Measurements from ENCODE around the gene GPR183.
A peak's percentile ranks its signal among the peaks of the same experiment; 100 is the strongest.

GPR183 gene

DNA sequence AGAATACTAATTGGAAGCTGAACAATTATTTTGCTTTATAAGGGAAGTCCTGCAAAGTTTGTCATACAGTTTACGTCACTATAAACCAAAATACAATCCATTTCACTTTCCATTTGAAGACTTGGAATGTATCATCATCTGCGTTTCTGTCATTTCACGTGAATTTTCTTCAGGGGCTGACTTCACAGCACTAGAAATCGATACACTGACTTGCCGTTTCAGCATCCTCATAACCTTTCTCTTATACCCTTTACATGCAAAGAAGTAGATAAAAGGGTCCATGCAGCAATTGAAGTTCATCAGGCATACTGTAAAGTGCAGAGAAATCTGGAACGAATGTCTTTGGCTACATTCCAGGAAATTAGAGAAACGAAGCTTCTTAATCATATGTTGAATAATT is 12.2 kb downstream of the GPR183 start:
- DNase-seq (ENCODE audit: low read depth), result no peak

DNA sequence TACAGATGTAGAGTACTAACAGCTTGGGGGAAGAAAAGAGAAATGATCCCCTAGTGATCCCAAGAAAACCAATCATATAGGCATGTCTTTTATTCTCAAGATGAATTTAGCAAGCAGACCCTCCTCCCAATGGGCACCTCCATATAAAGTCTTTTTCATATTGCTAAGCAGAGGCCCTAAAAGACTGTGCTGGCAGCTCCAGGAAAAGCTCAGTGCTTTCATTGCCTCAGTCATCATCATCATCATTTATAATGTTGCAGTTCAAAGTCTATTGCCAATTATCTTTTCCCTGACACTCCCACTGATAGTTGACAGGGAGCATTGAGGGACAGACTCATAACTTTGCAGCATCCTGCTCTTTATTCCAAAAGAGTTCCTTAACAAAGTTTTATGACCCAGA is 13.0 kb downstream of the GPR183 start:
- DNase-seq (ENCODE audit: low read depth), result no peak

DNA sequence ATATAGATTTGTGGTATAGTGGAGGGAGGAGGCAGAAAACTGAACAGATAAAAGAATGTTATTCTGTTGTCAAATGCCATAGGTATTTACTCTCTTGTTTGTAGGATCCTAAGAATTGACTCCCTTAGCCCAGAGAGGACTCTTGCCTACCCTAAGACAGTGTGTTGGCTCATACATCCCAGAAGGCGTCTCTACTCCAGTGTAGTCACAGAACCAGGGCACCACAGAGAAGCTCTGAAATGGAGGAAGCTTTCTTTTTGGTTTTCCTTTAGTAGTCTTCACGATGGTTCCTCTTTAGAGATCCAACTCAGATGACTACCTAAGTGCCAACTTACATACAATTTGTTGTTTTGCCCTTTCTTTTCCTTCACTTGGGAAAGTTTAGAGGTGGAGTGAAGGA is 14.0 kb downstream of the GPR183 start:
- no peak for DNase-seq (ENCODE audit: low read depth)

DNA sequence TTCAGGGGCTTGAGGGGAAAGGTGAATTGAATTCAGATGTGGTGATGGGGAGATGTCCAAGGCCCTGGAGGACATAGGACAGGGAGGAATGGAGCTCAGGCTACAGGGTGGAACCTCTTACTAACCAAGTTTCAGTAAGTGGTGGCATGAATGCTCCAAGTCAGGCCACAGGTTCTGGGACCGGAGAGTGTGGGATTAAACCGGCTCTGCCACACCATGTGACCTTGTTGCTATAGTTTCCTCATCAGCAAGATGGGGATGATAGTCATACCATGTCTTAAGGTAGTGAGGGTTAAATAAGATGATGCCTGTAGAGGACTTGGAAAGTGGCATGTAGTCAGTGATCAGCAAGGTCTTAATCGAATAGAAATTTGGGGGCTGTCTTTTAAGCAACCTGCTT is 16.3 kb downstream of the GPR183 start:
- no peak for DNase-seq (ENCODE audit: low read depth)

DNA sequence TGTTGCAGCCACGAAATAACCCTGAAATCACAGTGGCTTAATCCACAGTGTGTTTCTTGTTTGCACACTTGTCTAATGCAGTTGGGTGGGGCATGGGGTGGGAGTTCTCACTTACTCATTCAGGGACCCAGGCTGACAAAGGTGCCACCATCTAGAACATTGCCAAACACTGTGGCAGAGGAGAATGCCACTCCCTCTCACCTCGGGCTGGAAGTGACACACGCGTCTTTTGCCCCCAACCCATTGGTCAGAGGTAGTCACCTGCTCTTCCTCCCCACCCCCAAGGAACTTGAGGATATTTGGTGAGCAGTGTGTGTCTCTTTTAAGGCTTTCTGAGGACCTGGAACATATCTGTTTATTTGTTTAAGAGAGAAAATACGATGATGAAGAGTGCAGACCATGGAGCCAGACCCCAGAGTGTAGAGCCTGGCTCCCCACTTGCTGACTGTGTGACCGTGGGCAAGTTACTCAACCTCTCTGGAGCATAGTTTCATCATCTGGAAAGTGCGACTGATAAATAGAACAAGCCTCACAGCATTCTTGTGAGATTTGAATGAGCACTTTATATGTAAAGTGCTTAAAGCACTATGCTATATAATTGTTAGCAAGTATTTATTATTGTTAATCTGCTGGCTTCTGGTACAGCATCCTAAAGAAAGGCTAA is 17.4 kb downstream of the GPR183 start:
- DNase-seq (ENCODE audit: low read depth), result no peak

DNA sequence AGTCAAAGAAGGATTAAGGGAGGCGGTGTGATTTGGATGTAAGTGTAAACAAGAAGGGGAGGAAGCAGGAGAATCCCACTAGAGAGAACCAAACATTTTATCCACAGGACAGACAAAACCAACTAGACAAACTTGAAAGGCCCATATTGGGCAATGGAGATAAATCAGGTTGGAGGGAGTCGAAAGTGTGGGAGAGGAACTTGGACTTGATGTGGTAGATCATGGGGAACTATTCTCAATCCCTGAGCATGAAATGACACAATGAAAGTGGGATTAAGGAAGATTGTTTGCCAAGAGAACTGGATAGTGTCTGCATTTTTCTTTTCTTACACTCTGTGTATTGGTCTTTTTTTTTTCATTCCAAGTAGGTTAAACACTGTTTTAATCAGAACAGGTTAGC is 17.9 kb downstream of the GPR183 start:
- no peak for DNase-seq (ENCODE audit: low read depth)

DNA sequence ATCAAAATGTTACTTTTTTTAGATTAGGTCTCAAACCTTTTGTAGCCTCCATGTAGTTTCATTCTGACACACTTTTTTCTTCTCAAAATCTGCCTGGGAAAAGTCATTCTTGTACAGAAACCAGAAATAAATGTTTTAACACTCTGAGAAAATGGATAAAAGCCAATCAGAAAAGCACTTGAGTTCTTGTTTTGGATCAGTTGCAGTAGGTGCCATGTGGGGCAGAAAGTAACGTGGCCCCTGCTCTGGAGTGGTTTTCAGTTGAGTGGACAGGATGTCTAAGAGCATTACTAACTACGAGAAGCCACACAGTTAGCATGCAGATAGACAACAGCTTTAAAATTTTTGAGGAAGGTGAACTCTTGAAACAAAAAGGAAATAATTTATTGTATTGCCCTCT is 19.1 kb downstream of the GPR183 start:
- no peak for DNase-seq (ENCODE audit: low read depth)

DNA sequence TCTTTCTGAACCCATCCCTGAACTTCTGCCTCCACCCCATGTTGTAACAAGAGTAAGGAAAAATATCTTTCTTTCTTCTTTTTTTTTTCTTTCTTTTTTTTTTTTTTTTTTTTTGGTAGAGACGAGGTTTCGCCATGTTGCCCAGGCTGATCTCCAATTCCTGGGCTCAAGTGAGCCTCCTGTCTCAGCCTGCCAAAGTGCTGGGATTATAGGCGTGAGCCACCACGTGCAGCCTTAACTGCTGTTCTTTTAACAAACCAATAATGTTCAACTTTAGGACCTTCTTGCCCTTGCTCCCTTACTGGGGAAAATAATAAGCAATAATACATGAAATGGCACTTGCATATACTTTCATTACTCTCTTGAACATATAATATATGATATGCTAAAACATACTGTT is 19.6 kb downstream of the GPR183 start:
- DNase-seq (ENCODE audit: low read depth), result no peak

DNA sequence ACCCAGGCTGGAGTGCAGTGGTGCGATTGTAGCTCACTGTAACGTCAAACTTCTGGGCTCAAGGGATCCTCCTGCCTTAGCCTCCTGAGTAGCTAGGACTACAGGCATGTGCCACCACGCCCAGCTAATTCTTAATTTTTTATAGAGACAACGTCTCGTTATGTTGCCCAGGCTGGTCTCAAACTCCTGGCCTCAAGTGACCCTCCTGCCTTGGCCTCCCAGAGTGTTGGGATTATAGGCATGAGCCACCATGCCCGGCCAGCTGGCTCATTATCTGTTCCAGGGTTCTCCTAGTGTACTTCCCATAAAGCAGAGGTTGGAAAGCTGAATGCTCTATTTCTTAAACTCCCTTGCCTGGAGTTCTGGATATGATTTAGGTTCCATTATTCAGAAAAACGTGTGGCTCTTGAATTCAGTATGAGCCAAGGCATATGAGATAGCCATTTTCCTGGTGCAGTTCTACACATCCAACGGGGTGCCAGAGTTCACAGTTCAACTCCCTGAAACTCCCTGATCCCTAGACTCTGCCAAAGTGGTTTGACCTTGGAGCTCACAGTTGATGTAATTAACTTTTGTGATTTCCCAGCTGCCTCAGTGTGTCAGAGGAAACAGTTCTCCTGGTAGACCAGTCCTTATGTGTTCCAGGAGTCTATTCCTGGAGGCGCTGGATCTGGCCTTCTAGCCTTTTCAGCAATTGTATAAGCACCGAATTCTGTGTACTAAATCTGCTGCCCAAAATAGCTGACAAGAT is 21.6 kb downstream of the GPR183 start:
- no peak for DNase-seq (ENCODE audit: low read depth)

DNA sequence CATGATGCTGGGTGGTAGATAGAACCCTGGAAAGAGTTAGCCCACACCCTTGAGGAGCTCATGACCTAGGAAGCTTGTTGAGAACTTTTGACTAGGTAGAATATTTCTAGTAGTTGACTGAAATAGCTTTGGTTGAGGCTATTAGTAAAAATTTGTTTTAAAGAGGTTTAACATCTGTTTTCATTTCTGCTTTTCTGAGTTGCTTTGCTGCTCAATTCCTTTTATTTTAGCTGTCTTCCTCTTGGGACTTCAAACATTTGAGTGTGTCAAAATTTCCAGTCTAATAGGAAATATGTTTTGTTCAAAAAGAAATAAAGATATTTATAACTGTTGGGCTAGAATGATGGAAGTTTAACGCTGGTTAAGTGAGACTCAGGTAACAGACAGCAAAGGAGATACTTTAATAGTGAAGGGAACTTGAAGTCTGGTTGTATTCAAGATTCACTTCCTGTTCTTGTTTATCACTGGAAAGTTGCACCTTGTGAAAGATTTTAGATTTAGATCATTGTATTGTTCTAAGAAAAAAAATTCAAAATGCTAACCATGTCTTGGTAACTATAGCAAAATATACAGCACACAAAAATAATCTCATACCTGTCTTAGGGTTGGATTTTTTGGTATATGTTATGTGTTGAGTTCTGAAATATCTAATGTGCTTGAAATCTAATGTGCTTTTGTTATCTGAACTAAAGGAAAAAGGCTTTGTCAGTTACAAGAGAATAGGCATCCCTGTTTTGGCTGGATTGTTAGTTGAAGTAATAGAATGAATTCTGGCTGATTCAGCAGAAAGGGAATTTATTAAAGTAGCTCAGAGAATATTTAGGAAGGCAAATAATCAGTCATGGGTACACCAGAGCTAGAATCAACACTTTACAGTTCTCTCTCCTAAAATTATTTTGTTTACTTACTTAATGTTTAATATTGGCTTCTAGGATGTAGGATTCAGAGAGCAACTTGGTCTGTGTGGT is 24.7 kb downstream of the GPR183 start:
- DNase-seq (ENCODE audit: low read depth), result no peak

DNA sequence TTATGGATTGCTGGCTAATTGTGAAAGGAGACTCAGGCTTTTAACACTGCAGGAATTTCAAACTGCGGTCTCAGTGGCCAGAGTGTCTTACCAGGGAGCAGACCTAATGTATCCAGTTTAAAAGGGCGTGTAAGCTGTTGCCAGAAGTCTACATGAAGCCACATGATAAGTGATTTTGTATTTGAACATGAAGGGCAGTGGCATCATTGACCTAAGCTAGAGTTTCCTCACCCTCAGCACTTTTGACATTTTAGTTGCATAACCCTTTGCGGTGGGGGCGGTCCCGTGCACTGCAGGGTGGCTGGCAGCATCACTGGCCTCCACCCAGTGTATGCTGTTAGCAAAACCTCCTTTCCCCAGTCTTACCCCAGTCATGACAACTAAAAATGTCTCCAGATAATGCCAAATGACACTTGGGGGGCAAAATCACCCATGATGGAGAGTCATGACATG is 25.4 kb downstream of the GPR183 start:
- no peak for DNase-seq (ENCODE audit: low read depth)

DNA sequence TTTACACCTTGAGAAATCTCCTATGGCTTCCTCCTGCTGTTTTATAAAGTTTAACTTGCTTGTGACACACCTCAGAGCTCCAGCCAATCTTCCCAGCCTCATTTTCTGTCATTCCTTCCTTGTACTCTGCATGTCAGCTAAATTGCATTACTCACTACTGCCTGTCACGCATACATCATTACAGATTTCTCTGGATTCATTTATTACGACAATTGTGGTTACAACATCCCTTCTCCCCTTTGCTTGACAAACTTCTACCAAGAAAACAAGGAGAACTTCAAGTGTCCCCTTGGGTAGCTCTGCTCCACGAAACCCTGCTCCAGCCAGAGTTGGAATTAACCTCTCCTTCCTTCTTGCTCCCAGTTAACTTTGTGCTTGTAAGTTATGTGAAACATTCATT is 27.0 kb downstream of the GPR183 start:
- DNase-seq (ENCODE audit: low read depth), result peak; percentile 80

DNA sequence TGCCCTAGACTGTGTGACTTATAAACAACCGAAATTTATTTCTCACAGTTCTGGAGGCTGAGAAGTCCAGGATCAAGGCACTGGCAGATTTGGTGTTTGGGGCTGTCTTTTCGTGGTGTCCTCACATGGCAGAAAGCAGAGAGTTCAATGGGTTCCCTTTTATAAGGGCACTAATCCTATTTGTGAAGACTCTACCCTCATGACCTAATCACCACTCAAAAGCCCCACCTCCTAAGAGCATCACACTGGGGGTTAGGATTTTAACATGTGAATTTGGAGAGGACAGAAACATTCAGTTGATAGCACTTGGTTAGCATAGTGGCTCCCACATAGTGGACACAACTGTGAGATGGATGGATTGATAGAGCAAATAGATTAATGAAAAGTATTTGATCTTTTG is 27.6 kb downstream of the GPR183 start:
- no peak for DNase-seq (ENCODE audit: low read depth)

DNA sequence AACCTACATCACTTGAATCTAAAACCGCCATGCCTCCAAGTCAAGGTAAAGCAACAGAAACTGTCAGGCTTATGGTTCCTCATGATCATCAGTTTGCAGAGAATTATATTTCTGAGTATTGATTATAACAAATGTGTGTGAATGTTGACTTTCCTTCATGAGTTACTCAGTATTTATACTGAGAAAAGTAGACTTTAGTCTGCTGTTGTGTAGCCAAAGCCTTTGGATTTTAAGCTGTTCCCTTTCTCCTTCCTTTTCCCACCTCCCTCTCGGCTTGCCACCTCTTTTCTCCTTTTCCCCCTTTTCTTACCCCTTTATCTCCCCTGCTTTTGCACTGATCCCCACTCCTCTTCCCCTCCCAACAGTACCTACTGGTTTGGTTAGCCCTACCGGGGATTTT is 28.4 kb downstream of the GPR183 start:
- DNase-seq (ENCODE audit: low read depth), result no peak

DNA sequence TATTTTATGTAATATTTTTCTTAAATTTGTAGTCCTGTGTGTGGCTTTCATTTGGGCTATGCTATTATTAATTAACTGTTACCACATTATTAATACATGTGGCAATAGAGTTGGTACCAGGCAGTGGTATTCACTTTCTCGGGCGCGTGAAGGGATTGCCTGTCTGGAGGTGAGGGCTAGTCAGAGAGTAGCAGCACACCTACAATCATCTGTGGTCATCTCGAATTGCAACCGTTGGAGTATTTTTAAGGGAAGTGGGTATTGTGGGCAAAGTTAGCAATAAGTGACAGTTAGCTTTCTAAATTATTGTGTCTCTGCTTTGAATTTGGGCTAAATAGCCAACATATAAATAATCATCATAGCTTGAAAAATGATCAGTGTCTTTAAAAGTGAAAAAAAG is 29.0 kb downstream of the GPR183 start:
- no peak for DNase-seq (ENCODE audit: low read depth)

DNA sequence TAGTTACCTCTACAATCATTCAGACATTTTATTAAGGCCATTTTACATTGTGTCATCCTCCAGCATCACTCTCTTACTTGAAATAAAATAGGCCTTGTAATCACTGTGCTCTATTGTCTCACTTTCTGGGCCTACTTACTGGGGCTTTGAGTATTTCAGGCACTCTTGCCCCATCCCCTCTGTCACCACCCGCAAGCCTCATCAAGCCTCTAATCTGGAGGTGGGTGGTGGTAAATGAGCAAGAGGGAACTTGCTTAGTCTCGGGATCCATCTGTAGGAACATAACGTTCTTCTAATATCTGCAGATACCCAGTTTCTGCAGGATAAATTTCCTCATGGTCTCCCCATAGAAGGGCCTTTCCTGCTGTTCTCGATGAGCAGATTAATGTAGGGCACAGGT is 29.6 kb downstream of the GPR183 start:
- DNase-seq (ENCODE audit: low read depth), result no peak

DNA sequence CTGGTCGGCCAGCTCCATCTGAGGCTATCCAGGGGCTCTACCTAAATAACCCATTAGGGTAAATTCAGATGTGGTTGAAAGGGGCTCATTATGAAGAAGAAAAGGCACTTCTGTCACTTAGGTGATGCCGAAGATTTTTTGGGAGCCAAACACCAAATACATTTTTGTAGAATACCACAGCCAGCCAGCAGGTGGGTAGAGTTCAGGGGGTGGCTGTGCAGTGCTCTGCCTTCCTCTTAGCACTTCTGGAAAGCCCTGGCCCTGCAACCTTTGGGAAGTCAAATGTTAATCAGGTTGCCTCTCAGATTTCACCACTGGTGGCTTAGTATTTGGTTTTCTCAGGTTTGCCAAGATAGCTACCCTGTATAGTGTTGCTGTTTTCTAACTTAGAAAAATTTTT is 30.5 kb downstream of the GPR183 start:
- no peak for DNase-seq (ENCODE audit: low read depth)

DNA sequence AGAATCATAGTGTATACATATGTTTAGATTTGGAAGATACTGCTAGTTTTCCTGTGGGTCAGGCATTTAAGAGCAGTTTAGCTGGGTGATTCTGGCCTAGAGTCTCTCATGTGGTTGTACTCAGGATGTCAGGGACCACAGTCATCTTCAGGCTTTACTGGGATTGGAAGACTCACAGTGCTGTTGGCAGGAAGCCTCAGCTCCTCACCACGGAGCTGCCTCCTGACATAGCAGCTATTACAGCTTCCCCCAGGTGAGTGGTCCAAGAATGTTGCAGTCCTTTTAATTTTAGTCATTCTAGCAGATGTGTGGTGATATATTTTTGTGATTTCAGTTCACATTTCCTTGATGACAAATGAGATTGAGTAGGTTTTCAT is 32.1 kb downstream of the GPR183 start:
- DNase-seq (ENCODE audit: low read depth), result no peak

DNA sequence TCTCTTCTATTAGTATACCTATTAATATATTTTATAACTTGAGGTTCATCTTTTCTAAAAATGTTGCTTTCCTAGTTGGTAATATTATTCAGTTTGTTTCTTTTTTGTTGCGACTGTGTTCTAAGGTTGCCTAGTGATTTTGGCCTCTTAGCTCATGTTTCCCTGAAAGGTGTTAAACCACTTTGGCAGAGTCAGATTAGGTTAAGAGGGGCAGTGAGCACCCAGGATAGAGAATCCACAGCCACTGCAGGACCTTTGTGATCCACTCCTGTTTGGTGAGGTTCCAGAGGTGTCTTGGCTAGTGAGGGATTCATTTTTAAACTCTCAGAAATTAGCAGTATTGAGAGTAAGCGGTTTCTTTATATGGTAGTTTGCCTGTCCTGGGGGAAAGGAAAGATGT is 34.1 kb downstream of the GPR183 start:
- no peak for DNase-seq (ENCODE audit: low read depth)

DNA sequence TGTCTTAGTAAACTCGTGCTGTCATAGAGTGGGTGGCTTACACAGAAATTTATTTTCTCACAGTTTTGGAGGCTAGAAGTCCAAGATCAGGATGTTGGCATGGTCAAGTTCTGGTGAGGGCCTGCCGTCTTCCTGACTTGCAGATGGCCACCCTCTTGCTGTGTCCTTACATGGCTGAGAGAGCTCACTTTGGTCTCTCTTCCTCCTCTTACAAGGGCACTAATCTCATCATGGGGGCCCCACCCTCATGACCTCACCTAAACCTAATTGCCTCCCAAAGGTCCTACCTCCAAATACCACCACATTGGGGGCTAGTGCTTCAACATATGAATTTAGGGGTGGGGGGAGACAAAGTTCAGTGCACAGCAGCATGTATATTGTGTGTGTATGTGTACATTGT is 34.7 kb downstream of the GPR183 start:
- no peak for DNase-seq (ENCODE audit: low read depth)

DNA sequence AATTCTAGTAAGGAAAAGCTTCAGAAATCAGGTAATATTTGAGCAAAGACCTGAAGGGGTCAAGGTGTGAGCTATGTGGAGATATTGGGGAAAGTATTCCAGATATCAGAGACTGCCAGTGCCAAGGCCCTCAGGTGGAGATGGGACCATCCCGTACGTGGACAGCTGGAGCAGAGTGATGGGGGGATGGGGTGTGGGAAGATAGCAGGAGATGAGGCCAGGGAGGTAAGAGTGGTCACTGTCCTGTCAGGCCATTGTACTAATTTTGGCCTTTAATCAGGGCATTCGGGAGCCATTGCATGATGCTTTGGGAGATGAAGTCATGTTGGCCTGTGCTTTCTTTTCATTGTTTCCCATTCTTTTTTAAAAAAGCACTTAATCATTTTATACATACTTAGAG is 36.0 kb downstream of the GPR183 start:
- no peak for DNase-seq (ENCODE audit: low read depth)

DNA sequence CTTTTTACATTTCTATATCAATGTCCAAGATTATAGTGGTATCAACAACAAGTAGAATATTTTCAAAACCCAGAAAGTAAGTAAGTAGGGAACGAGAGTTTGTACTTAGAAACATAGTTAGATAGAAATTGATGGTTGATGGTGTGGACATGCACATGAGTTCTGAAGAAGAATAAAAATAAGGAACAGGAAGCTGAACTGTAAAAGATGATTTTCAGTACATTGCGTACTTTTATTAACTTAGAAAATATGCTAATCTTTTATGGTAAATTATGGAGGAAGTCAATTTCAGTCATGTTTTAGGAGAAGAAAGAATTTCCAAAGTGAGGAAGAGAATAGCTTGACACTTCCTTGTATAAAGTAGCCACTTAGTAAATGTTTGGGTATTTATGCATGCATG is 36.7 kb downstream of the GPR183 start:
- no peak for DNase-seq (ENCODE audit: low read depth)
